HEK293 (cell line): ENCODE measurements around the gene FDXR.

Experiments used
- CTCF ChIA-PET: fragments of 350-600 bp; formaldehyde crosslinking; extraction: SDS; loops from one replicate; lab custom pipeline; 2021; ENCODE audit warnings: antibody characterized with exemption; lab: Yijun Ruan, JAX
- POLR2A ChIA-PET: fragments of 300-600 bp; formaldehyde crosslinking; extraction: SDS; loops from one replicate; lab custom pipeline; 2020; ENCODE audit warnings: antibody characterized with exemption, inconsistent platforms; lab: Yijun Ruan, JAX
- H3K27ac ChIP-seq: fragments of 200-500 bp; sonication (Bioruptor generic); 2 replicates; pipeline ENCODE4 v1.5.1; 2014; ENCODE audit warnings: low read depth, low read length, control low read depth, inconsistent platforms; ENCODE audit errors: extremely low read depth
- H3K36me3 ChIP-seq, 2 experiments: fragments of 200-500 bp in 1 of 2; sonication (Bioruptor generic) in 1 of 2; 1 replicate in 1 of 2; 2 replicates in 1 of 2; pipeline ENCODE4 v1.5.1; 2014 to 2017; ENCODE audit warnings: inconsistent platforms in 2 of 2, low read length in 2 of 2; ENCODE audit not compliant: control insufficient read depth in 2 of 2, insufficient read depth in 1 of 2
- H3K4me1 ChIP-seq: fragments of 200-500 bp; sonication (Bioruptor generic); 2 replicates; pipeline ENCODE4 v1.5.1; 2014; ENCODE audit warnings: mild to moderate bottlenecking, low read length, inconsistent platforms; ENCODE audit not compliant: control insufficient read depth, insufficient read depth
- H3K4me3 ChIP-seq: 2 replicates; pipeline ENCODE4 v1.5.1; 2011; ENCODE audit warnings: low read depth, mild to moderate bottlenecking, control low read depth, low read length, moderate library complexity
- H3K9me3 ChIP-seq: fragments of 200-500 bp; sonication (Bioruptor generic); 2 replicates; pipeline ENCODE4 v1.5.1; 2014; ENCODE audit warnings: low read depth, low read length, inconsistent platforms; ENCODE audit not compliant: control insufficient read depth, insufficient read depth
- OSR2 ChIP-seq: fragments of 450-650 bp; formaldehyde crosslinking; IDR thresholded peaks from 2 replicates; pipeline ENCODE4 v1.5.1; 2016; ENCODE audit warnings: missing biosample characterization, missing genetic modification characterization
- SALL2 ChIP-seq: fragments of 450-650 bp; formaldehyde crosslinking; IDR thresholded peaks from 2 replicates; pipeline ENCODE4 v1.5.0; 2017; ENCODE audit warnings: missing biosample characterization, mild to moderate bottlenecking, missing genetic modification characterization, borderline replicate concordance
- ZNF10 ChIP-seq: fragments of 450-650 bp; formaldehyde crosslinking; IDR thresholded peaks from 2 replicates; pipeline ENCODE4 v1.5.1; 2017; ENCODE audit warnings: missing biosample characterization, missing genetic modification characterization
- ZNF148 ChIP-seq: fragments of 450-650 bp; formaldehyde crosslinking; IDR thresholded peaks from 2 replicates; pipeline ENCODE4 v1.5.0; 2017; ENCODE audit warnings: missing biosample characterization, missing genetic modification characterization, borderline replicate concordance
- ZNF292 ChIP-seq: fragments of 450-650 bp; formaldehyde crosslinking; IDR thresholded peaks from 2 replicates; pipeline ENCODE4 v1.5.1; 2016; ENCODE audit warnings: low read depth, missing biosample characterization, missing genetic modification characterization, borderline replicate concordance
- ZNF558 ChIP-seq: fragments of 450-650 bp; formaldehyde crosslinking; IDR thresholded peaks from 2 replicates; pipeline ENCODE4 v1.5.1; 2016; ENCODE audit warnings: missing biosample characterization, missing genetic modification characterization
- ZNF701 ChIP-seq: fragments of 450-650 bp; formaldehyde crosslinking; IDR thresholded peaks from 2 replicates; pipeline ENCODE4 v1.5.1; 2016; ENCODE audit warnings: missing biosample characterization, missing genetic modification characterization
- ZNF837 ChIP-seq: fragments of 450-650 bp; formaldehyde crosslinking; IDR thresholded peaks from 2 replicates; pipeline ENCODE4 v1.5.1; 2016; ENCODE audit warnings: missing biosample characterization, missing genetic modification characterization
- TF ChIP-seq, protein P1 (sequence below): fragments of 450-650 bp; formaldehyde crosslinking; IDR thresholded peaks from 2 replicates; pipeline ENCODE4 v1.5.1; 2016; ENCODE audit warnings: missing biosample characterization, missing genetic modification characterization
- TF ChIP-seq, protein P2 (sequence below): fragments of 450-650 bp; formaldehyde crosslinking; conservative IDR thresholded peaks from 2 replicates; pipeline ENCODE4 v1.5.1; 2016; ENCODE audit warnings: low read depth, missing biosample characterization, missing genetic modification characterization
- TF ChIP-seq, protein P3 (sequence below): IDR thresholded peaks from 2 replicates; pipeline ENCODE4 v1.6.1; 2011; ENCODE audit warnings: mild to moderate bottlenecking, low read depth, low read length, borderline replicate concordance

FDXR gene

GRCh38 chr17:74862108-74862901, 10.5 kb downstream of the FDXR start (continued):
- TF ChIP-seq, protein P1, sequence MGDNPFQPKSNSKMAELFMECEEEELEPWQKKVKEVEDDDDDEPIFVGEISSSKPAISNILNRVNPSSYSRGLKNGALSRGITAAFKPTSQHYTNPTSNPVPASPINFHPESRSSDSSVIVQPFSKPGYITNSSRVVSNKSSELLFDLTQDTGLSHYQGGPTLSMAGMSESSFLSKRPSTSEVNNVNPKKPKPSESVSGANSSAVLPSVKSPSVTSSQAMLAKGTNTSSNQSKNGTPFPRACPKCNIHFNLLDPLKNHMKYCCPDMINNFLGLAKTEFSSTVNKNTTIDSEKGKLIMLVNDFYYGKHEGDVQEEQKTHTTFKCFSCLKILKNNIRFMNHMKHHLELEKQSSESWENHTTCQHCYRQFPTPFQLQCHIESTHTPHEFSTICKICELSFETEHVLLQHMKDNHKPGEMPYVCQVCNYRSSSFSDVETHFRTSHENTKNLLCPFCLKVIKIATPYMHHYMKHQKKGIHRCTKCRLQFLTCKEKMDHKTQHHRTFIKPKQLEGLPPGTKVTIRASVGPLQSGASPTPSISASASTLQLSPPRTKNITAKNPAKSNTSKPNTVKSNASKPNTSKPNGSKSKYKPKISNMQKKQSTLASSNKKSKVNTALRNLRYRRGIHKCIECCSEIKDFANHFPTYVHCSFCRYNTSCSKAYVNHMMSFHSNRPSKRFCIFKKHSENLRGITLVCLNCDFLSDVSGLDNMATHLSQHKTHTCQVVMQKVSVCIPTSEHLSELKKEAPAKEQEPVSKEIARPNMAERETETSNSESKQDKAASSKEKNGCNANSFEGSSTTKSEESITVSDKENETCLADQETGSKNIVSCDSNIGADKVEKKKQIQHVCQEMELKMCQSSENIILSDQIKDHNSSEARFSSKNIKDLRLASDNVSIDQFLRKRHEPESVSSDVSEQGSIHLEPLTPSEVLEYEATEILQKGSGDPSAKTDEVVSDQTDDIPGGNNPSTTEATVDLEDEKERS (tag by site-specific recombination), result no peak
- TF ChIP-seq ZNF148 (tag by site-specific recombination) (no peak), OSR2 (tag by site-specific recombination) (no peak), ZNF837 (tag by site-specific recombination) (no peak)
- TF ChIP-seq, all 188 proteins: peak for 15

DNA sequence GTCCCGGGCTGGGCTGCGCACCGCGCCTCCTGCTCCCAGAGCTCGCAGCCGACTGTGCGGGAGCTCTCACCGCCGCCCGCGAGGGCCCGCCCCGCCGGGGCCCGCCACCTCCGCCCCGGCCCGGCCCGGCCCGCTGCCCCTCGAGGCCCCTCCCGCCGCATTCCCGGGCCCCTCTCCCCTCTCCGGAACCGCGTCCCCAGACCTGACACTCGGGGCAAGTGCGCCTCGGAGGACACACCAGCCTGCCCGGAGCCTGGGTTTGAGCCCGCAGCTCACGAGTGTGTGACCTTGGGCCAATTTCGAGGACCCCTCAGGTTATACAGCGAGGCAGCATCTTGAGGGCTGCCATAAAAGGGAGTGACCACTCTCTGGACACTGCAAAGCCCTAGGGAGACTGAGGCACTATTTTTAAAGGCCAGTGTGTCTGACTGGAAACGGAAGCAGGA, 11.1 kb downstream of the FDXR start:
- Histone ChIP-seq H3K9me3 (no peaks in the 10 kb centered on the region), H3K4me3 (no peak overlapping the region), H3K36me3 (peaks cover 0 to 42% of the 10 kb centered on the region in 2 experiments; a peak in 1 of 3 replicates), H3K27ac (no peak overlapping the region), H3K4me1 (0 out of 2 replicates have a peak, but pooled peaks cover 2% of the 10 kb centered on the region)
- CTCF ChIA-PET, result interaction anchor here (0.6 to 14.4 kb wide), 36 partner anchors 11 to 874 kb away, joined by 3 to 338 read pairs (median 6); partner anchors contain the start of genes FDXR, NAT9, NHERF1 and RAB37
- POLR2A ChIA-PET, result interaction anchor here (0.9 to 5.0 kb wide), 8 partner anchors 9 to 123 kb away, joined by 3 to 40 read pairs (median 4); partner anchors contain the start of genes FDXR and NAT9
- TF ChIP-seq ZNF292, result no peak
- TF ChIP-seq ZNF701 (tag by site-specific recombination), result no peak
- TF ChIP-seq, protein P2, sequence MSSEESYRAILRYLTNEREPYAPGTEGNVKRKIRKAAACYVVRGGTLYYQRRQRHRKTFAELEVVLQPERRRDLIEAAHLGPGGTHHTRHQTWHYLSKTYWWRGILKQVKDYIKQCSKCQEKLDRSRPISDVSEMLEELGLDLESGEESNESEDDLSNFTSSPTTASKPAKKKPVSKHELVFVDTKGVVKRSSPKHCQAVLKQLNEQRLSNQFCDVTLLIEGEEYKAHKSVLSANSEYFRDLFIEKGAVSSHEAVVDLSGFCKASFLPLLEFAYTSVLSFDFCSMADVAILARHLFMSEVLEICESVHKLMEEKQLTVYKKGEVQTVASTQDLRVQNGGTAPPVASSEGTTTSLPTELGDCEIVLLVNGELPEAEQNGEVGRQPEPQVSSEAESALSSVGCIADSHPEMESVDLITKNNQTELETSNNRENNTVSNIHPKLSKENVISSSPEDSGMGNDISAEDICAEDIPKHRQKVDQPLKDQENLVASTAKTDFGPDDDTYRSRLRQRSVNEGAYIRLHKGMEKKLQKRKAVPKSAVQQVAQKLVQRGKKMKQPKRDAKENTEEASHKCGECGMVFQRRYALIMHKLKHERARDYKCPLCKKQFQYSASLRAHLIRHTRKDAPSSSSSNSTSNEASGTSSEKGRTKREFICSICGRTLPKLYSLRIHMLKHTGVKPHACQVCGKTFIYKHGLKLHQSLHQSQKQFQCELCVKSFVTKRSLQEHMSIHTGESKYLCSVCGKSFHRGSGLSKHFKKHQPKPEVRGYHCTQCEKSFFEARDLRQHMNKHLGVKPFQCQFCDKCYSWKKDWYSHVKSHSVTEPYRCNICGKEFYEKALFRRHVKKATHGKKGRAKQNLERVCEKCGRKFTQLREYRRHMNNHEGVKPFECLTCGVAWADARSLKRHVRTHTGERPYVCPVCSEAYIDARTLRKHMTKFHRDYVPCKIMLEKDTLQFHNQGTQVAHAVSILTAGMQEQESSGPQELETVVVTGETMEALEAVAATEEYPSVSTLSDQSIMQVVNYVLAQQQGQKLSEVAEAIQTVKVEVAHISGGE (tag by site-specific recombination), result no peak
- TF ChIP-seq, protein P3, sequence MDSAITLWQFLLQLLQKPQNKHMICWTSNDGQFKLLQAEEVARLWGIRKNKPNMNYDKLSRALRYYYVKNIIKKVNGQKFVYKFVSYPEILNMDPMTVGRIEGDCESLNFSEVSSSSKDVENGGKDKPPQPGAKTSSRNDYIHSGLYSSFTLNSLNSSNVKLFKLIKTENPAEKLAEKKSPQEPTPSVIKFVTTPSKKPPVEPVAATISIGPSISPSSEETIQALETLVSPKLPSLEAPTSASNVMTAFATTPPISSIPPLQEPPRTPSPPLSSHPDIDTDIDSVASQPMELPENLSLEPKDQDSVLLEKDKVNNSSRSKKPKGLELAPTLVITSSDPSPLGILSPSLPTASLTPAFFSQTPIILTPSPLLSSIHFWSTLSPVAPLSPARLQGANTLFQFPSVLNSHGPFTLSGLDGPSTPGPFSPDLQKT, result no peak
- TF ChIP-seq SALL2 (tag by site-specific recombination), result no peak
- TF ChIP-seq ZNF558 (tag by site-specific recombination), result no peak
- no peak for TF ChIP-seq ZNF10 (tag by site-specific recombination)
- no peak for TF ChIP-seq ZNF148 (tag by site-specific recombination)
